NCI-H2107 (cell line): ENCODE measurements around the gene ZDHHC11.
"Not testable (repeated sequence)": the region's sequence is repeated elsewhere in the genome, so short reads cannot be mapped to it uniquely, and the experiment has no call there.

Experiments
- DNase-seq: peaks from one replicate; lab custom pipeline; 2025; lab: John Stamatoyannopoulos, UW

The ZDHHC11 gene

GRCh38 chr5:801472-801871 is 49.3 kb downstream of the ZDHHC11 start:
- DNase-seq: no peak

- not testable (repeated sequence) for DNase-seq
Measured at GRCh38 chr5:801055-801454, 49.7 kb downstream of the ZDHHC11 start.

GRCh38 chr5:798505-799138 is 52.2 kb downstream of the ZDHHC11 start:
- not testable (repeated sequence) for DNase-seq

- DNase-seq: not testable (repeated sequence)
Measured at GRCh38 chr5:797986-798385, 52.8 kb downstream of the ZDHHC11 start.

GRCh38 chr5:795873-796272 is 54.9 kb downstream of the ZDHHC11 start:
- DNase-seq: not testable (repeated sequence)

- not testable (repeated sequence) for DNase-seq
Measured at GRCh38 chr5:794948-795347, 55.8 kb downstream of the ZDHHC11 start.

GRCh38 chr5:788703-789102 is 62.1 kb downstream of the ZDHHC11 start:
- DNase-seq: not testable (repeated sequence)

GRCh38 chr5:787857-788233 is 62.9 kb downstream of the ZDHHC11 start:
- DNase-seq: not testable (repeated sequence)

GRCh38 chr5:787224-787856 is 63.4 kb downstream of the ZDHHC11 start:
- DNase-seq: not testable (repeated sequence)

- not testable (repeated sequence) for DNase-seq
Measured at GRCh38 chr5:785181-785705, 65.5 kb downstream of the ZDHHC11 start.

GRCh38 chr5:784428-785177 is 66.2 kb downstream of the ZDHHC11 start, which contains the start of gene ZDHHC11B:
Gene ZDHHC11B (minus strand): TSS chr5:784729. CDS start chr5:766919, 17,810 bp downstream.
- peak; percentile 87 for DNase-seq

GRCh38 chr5:783881-784427 is 66.8 kb downstream of the ZDHHC11 start:
- not testable (repeated sequence) for DNase-seq

GRCh38 chr5:783049-783802 is 67.6 kb downstream of the ZDHHC11 start:
- DNase-seq: not testable (repeated sequence)

GRCh38 chr5:782356-782755 is 68.4 kb downstream of the ZDHHC11 start:
- not testable (repeated sequence) for DNase-seq

GRCh38 chr5:780571-780970 is 70.2 kb downstream of the ZDHHC11 start:
- not testable (repeated sequence) for DNase-seq

GRCh38 chr5:778967-779366 is 71.8 kb downstream of the ZDHHC11 start:
- DNase-seq: not testable (repeated sequence)

GRCh38 chr5:778421-778820 is 72.4 kb downstream of the ZDHHC11 start:
- DNase-seq: not testable (repeated sequence)

GRCh38 chr5:777756-778161 is 73.0 kb downstream of the ZDHHC11 start:
- DNase-seq: no peak

- DNase-seq: no peak
Measured at GRCh38 chr5:776862-777711, 73.7 kb downstream of the ZDHHC11 start.
